ENCODE measurements around the gene PPP1R2. TPM values are rescaled to one million over a fixed set of nuclear protein-coding genes. Genes with fewer than 3 reads are reported as not detected.
A peak's percentile ranks its signal among the peaks of the same experiment; 100 is the strongest.

Gene PPP1R2
- total RNA-seq, 2 donors from 2014 or later, result 38.8 to 53.4 TPM

GRCh38 chr3:195570344-195570743 is 27.2 kb upstream of the PPP1R2 start:
- peak; percentile 44 to 74 for ATAC-seq
- intact Hi-C loops (cut with DNase I), result no loop called here
- no peak for DNase-seq

- intact Hi-C loops (cut with DNase I), result no loop called here
- DNase-seq (no peak), ATAC-seq (no peak)
Observed at GRCh38 chr3:195568630-195569029, 25.5 kb upstream of the PPP1R2 start.

- intact Hi-C loops (cut with DNase I), result no loop called here
- DNase-seq, result no peak
- ATAC-seq, result peak; percentile 38 to 64
Observed at GRCh38 chr3:195566797-195567196, 23.7 kb upstream of the PPP1R2 start.

GRCh38 chr3:195565716-195566115 is 22.6 kb upstream of the PPP1R2 start:
- intact Hi-C loops (cut with DNase I), result no loop called here
- DNase-seq (no peak), ATAC-seq (peak in 1 of 2 donors; percentile 21)

- ATAC-seq (no peak), DNase-seq (no peak)
- intact Hi-C loops (cut with DNase I), result no loop called here
Observed at GRCh38 chr3:195563317-195563716, 20.2 kb upstream of the PPP1R2 start.

DNA sequence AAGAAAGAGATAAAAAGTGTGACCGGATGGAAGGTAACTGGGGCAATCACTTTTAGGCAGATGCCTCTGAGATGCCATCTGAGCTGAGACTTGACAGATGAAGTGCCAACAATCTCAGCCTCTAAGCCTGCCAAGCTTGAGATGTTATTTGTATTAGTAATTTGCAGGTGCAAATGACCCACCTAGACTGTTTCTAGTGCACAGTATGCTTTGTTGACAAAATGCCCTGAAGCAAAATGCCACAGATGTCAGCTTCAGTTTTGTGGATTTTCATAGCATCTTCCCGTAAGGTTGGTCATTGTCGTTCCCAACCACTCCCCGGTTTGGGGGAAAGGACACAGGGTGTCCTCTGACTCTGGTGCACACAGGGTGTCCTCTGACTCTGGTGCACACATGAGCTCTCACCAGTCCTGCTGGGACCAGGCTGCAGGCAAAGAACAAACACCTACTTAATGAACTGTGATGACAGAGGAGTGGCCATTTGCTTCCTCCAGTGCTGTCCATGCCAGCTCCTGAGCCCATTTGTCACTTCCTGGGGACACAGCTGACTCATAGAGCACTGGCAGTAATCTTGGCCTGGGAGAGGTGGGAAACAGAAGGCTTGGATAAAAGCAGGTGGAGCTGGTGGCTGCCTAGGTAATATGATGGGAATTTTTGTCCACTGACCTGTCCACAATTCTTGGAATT is 16.7 kb upstream of the PPP1R2 start:
- intact Hi-C loops (cut with DNase I), result loop anchor here in 1 of 2 donors (2.0 kb wide), 1 partner anchor 291 kb away; no protein-coding TSS in a partner anchor
- DNase-seq, result no peak
- peak in 1 of 2 donors; percentile 83 for ATAC-seq

DNA sequence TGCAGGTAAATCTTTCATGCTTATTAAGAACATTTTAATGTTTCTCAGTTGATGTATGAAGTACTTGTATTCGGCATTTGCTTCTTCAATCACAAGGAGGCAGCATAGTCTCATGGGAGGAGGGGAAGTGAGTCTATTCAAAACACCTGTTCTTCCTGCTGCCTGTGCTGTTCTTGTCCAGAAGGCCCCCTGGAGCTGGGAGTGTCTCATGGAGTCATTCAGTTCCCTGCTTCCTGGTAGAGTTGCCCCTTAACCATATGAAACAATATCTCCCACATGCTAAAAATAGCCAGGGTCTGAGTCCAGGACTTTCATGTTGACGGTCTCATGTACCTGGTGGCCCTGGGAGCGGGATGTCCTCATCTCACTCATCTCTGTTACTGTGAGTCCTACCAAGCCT is 15.5 kb upstream of the PPP1R2 start:
- DNase-seq (no peak), ATAC-seq (peak in 1 of 2 donors; percentile 48)
- intact Hi-C loops (cut with DNase I), result loop anchor here in 1 of 2 donors (2.0 kb wide), 1 partner anchor 292 kb away; no protein-coding TSS in a partner anchor

DNA sequence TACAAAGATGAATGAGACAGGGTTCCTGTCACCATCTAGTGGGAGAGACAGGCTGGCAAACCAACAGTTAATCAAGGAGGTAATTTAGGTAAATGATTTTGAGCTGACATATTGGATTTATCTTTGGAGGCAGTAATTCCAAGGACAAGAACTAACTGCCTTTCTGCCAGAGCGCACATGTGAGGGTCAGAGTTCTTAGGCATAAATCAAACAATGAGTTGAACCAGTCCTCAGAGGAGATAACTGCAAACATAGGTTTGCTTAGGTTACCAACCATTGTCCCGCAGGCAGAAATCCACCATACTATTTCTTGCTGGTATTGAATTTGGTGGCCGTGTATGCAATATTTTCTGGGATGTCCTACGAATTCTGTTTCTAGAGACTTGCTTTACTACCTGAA is 14.2 kb upstream of the PPP1R2 start:
- intact Hi-C loops (cut with DNase I), result no loop called here
- DNase-seq (no peak), ATAC-seq (no peak)

GRCh38 chr3:195556390-195556789 is 13.3 kb upstream of the PPP1R2 start:
- intact Hi-C loops (cut with DNase I), result no loop called here
- ATAC-seq, result no peak
- no peak for DNase-seq

GRCh38 chr3:195555110-195555509 is 12.0 kb upstream of the PPP1R2 start:
- ATAC-seq (no peak), DNase-seq (no peak)
- intact Hi-C loops (cut with DNase I), result no loop called here

DNA sequence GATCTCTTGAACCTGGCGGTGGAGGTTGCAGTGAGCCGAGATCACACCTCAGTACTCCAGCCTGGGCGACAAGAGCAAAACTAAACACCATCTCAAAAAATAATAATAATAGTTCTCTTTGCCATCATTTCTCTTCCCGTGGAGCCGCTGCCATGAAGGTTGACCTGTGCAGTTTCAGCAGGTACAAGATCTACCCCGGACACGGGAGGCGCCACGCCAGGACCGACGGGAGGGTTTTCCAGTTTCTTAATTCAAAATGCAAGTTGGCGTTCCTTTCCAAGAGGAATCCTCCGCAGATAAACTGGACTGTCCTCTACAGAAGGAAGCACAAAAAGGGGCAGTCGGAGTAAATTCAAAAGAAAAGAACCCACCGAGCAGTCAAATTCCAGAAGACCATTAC is 11.3 kb upstream of the PPP1R2 start:
- intact Hi-C loops (cut with DNase I), result no loop called here

GRCh38 chr3:195553268-195553667 is 10.1 kb upstream of the PPP1R2 start:
- intact Hi-C loops (cut with DNase I), result no loop called here
- ATAC-seq (no peak), DNase-seq (no peak)

More for the DNA sequence above, 11.3 kb upstream of the PPP1R2 start:
- ATAC-seq (no peak), DNase-seq (no peak)

DNA sequence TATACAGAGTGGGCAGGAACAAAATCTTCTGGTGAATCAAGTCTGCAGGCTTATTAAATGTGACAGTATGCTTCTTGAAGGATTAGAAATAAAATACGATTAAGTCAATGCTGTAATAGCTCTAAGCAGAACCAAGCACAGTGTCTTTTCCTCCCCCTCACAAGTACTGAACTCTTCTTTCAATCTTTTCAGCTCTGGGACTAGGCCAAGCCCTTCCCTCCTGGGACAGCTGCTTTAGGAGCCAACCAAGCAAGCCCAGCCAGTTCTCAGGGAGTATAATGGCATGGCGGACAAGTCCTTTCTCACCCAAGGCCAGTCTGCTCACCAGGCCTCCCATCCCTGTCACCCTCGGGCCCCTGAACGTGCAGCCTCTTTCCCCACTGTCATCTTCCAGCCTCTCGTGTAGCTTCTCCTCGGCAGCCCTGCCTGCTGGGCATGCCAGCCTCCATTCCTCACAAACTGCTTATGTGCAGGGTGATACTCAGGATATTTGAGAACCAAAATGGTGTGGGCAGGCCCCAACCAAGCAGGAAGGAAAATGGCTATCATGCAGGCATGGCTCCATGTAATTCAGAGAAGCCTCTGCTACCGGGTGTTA is 8.4 kb upstream of the PPP1R2 start:
- DNase-seq (peak; percentile 44), ATAC-seq (peak; percentile 49 to 72)
- intact Hi-C loops (cut with DNase I), result no loop called here

GRCh38 chr3:195550723-195551122 is 7.6 kb upstream of the PPP1R2 start:
- ATAC-seq (peak; percentile 47 to 68), DNase-seq (no peak)
- intact Hi-C loops (cut with DNase I), result no loop called here

DNA sequence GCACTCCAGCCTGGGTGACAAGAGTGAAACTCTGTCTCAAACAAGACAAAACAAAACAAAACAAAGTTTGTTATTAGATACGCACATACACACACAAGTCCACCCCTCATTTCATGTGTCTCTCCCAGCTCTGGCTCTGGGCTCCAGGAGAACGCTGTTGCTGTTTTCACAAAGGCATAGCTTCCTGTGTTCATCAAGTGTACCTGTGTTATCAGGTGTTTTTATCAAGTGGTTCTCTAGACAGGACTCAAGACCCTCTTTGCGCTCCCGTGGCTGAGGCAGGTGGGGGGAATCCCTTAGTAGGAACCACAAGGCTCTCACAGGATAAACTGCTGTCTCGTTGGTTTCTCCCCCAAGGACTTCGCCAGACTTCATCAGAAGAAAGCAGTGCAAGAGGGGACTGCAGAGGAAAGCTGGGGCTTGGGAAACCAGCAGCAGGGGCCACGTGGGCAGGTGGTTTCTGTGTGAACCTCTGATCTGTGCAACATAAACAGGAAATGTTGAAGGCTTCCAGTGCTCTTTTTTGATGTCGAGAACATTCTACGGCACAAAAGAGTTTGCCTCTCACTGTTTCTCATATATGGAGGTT is 6.9 kb upstream of the PPP1R2 start:
- intact Hi-C loops (cut with DNase I), result no loop called here
- peak in 1 of 2 donors; percentile 54 for ATAC-seq
- DNase-seq, result no peak

DNA sequence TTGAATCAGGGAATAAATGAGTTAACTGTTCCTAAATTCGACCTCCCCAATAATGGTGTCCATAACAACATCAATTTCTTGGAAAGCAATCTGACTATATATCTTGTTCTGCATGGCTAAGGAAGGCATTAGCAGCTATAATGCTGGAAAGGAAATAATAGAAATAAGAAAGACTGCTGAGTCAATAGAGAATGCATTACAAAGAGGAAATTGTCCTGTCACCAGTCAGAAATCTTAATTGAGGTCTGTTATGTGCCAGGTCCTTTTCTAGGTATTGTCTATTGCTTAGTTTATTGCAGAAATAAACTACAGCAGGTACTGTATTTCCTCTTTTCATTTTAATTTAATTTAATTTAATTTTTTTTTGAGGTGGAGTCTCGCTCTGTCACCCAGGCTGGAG is 5.9 kb upstream of the PPP1R2 start:
- no peak for DNase-seq
- no peak for ATAC-seq
- intact Hi-C loops (cut with DNase I), result no loop called here

DNA sequence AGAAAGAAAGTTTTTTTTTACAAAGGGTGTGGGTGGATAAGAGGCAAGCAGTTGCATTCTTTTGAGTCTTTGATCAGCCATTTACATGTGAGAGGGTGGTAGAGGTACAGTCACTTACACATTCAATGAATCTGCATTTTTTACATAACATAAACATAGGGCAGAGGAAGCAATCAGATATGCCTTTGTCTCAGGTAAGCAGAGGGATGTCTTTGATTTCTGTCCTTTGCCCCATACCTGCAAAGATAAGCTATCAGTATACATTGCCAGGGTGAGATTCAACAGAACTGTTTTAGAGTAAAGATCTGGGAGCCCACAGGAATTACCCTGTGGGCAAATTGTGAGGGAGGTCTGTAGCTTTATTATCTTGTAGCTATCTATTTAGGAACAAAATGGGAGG is 5.4 kb upstream of the PPP1R2 start:
- DNase-seq, result no peak
- intact Hi-C loops (cut with DNase I), result no loop called here
- ATAC-seq, result no peak

- intact Hi-C loops (cut with DNase I), result no loop called here
- ATAC-seq (no peak), DNase-seq (no peak)
Observed at GRCh38 chr3:195548006-195548405, 4.9 kb upstream of the PPP1R2 start.

GRCh38 chr3:195546130-195546560 is 3.0 kb upstream of the PPP1R2 start:
- DNase-seq (peak; percentile 57), ATAC-seq (no peak)
- intact Hi-C loops (cut with DNase I), result no loop called here

- DNase-seq, result peak; percentile 73
- intact Hi-C loops (cut with DNase I), result no loop called here
- peak; percentile 8 to 24 for ATAC-seq
Observed at GRCh38 chr3:195544634-195545033, 1.5 kb upstream of the PPP1R2 start.

DNA sequence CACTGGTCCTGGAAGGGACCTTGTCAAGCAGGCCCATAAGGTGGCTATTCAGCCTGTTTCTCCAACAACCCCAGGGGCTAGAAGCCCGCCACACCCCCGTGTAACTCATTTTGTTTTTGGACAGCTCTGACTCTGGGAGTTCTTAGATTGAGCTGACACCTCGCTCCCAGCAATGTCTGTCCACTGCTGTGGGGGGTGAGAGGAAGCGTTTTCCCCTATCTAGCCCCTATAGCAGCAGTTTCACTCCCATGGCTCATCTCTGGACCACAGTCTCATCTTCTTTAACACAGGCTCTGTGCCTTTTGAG is 1.1 kb upstream of the PPP1R2 start:
- ATAC-seq (no peak), DNase-seq (no peak)
- intact Hi-C loops (cut with DNase I), result no loop called here

Measured in left cardiac atrium (tissue), 4 donors.